Suprapubic skin (tissue), 4 donors: ENCODE results near the gene MECR. TPM values are rescaled to one million over a fixed set of nuclear protein-coding genes. Genes with fewer than 3 reads are reported as not detected.

Experiments
- DNase-seq, 2 donors: peaks; one replicate each; pipeline ENCODE4 v3.0.0-alpha.2; 2019; ENCODE audit warnings: low spot score in 2 of 2
- H3K27ac ChIP-seq: fragments of 200-600 bp; sonication (generic); one replicate; pipeline ENCODE4 v1.5.1; 2019
- H3K27me3 ChIP-seq: fragments of 200-600 bp; sonication (generic); one replicate; pipeline ENCODE4 v1.5.1; 2019
- H3K36me3 ChIP-seq: fragments of 200-600 bp; sonication (generic); one replicate; pipeline ENCODE4 v1.5.1; 2019
- H3K4me1 ChIP-seq: fragments of 200-600 bp; sonication (generic); one replicate; pipeline ENCODE4 v1.5.1; 2019
- H3K4me3 ChIP-seq: fragments of 200-600 bp; sonication (generic); one replicate; pipeline ENCODE4 v1.5.1; 2019; ENCODE audit warnings: mild to moderate bottlenecking
- H3K9me3 ChIP-seq: fragments of 200-600 bp; sonication (generic); one replicate; pipeline ENCODE4 v1.5.1; 2019
- EP300 ChIP-seq: sonication (generic); formaldehyde crosslinking; IDR thresholded peaks from one replicate; pipeline ENCODE4 v1.6.1; 2017; ENCODE audit warnings: antibody characterized with exemption
- POLR2A ChIP-seq, 2 donors: fragments of 450-650 bp; IDR thresholded peaks; one replicate each; pipeline ENCODE4 v1.6.1; 2017; ENCODE audit warnings: antibody characterized with exemption in 2 of 2, mild to moderate bottlenecking in 2 of 2, moderate library complexity in 2 of 2
- POLR2AphosphoS5 ChIP-seq, 3 donors: sonication (generic); formaldehyde crosslinking; IDR thresholded peaks; one replicate each; pipeline ENCODE4 v1.6.1; 2017; ENCODE audit warnings: antibody characterized with exemption in 3 of 3
- WGBS: methylation state at CpG from one replicate; pipeline ENCODE4 v1.1.5; 2018; 5-methylcytosine and 5-hydroxymethylcytosine counted together
- total RNA-seq, 4 donors: library from RNA; depleted of rRNA; stranded (reverse); fragments of >200 nt; gene quantifications; one replicate each; pipeline ENCODE4 v1.1.0, GENCODE V29; 2016
- TF ChIP-seq, protein P1 (sequence below), 2 donors: fragments of 200-600 bp in 1 of 2; fragments of 450-650 bp in 1 of 2; sonication (generic) in 1 of 2; IDR thresholded peaks; one replicate each; pipeline ENCODE4 v1.5.1; 2016 to 2019; ENCODE audit warnings: antibody characterized with exemption in 2 of 2, mild to moderate bottlenecking in 1 of 2, moderate library complexity in 1 of 2

MECR gene
- total RNA-seq, 4 donors from 2014 or later, result 23.1 to 39.3 (median 33.6) TPM

DNA sequence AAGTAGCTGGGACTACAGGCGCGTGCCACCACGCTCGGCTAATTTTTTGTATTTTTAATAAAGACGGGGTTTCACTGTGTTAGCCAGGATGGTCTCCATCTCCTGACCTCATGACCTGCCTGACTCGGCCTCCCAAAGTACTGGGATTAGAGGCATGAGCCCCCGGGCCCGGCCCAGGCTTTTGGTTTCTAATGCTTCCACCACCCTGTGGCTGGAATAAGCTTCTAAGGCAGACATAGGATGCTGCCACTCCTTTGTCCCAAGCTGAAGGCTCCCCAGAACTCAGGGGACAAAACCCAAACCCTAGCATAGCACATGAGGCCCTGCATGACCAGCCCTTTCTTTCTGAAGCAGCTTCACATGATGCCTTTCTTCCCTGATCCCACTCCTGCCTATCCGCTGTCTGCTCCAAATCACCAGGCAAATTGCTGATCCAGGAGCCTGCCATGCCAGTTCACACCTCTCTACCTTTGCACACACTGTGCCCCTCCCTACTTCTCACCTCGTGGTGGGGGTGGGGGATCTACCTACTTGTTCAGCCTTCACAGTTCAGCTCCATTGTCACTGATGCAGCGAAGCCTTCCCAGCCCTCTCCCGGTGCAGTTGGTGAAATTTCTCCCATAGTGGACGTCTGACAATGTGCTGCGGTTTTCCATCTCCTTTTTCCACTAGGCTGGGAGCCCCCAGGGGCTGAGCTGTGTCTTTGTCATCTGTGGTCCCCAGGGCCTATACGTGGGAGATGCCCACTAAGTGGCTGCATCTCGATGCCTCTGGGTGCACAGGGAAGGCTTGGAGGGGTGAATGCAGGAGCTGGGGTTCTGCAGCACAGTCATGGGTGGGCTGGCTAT, 12.5 kb upstream of the MECR start:
- Histone ChIP-seq H3K27me3 (peaks cover 4% of the 10 kb centered on the region), H3K4me1 (peaks cover 7% of the 10 kb centered on the region), H3K36me3 (no peaks in the 10 kb centered on the region), H3K27ac (no peak overlapping the region), H3K9me3 (no peaks in the 10 kb centered on the region), H3K4me3 (no peak overlapping the region)
- TF ChIP-seq POLR2A (IDR thresholded peaks at IDR 0.05) (no peak), POLR2AphosphoS5 (IDR thresholded peaks at IDR 0.05) (no peak), EP300 (no peak)
- TF ChIP-seq, protein P1, sequence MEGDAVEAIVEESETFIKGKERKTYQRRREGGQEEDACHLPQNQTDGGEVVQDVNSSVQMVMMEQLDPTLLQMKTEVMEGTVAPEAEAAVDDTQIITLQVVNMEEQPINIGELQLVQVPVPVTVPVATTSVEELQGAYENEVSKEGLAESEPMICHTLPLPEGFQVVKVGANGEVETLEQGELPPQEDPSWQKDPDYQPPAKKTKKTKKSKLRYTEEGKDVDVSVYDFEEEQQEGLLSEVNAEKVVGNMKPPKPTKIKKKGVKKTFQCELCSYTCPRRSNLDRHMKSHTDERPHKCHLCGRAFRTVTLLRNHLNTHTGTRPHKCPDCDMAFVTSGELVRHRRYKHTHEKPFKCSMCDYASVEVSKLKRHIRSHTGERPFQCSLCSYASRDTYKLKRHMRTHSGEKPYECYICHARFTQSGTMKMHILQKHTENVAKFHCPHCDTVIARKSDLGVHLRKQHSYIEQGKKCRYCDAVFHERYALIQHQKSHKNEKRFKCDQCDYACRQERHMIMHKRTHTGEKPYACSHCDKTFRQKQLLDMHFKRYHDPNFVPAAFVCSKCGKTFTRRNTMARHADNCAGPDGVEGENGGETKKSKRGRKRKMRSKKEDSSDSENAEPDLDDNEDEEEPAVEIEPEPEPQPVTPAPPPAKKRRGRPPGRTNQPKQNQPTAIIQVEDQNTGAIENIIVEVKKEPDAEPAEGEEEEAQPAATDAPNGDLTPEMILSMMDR (IDR thresholded peaks at IDR 0.05), result no peak
- 82% methylated on average over 15 of the region's 16 CpGs for WGBS
- no peak for DNase-seq

DNA sequence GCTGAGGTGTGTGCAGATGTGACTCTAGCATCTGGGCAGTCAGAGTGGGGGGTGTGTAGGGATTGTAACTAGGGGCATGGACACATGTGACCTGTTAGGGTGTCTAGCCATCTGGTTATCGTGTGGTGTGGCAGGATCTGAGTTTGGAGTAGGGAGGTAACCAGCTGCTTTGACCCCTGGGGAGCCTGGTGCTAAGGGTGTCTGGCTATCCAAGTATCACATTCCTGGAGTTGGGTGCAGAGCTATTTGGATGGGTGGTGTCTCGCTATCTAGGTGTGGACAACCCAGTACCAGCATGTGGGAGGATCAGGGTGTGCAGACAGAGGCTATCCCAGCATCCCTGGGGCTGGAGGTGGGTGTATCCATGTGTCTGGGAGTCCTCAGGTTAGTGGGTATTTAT, 10.3 kb upstream of the MECR start:
- H3K36me3 ChIP-seq, result no peaks in the 10 kb centered on the region
- TF ChIP-seq POLR2AphosphoS5 (IDR thresholded peaks at IDR 0.05) (no peak), POLR2A (IDR thresholded peaks at IDR 0.05) (no peak), EP300 (no peak)
- TF ChIP-seq, protein P1 (IDR thresholded peaks at IDR 0.05), result no peak
- DNase-seq, result no peak
- 75% methylated on average over 2 of the region's 2 CpGs for WGBS
- no peak overlapping the region for H3K27ac ChIP-seq
- no peaks in the 10 kb centered on the region for H3K9me3 ChIP-seq
- H3K4me1 ChIP-seq, result peaks cover 26% of the 10 kb centered on the region
- no peak overlapping the region for H3K4me3 ChIP-seq
- peaks cover 14% of the 10 kb centered on the region for H3K27me3 ChIP-seq

DNA sequence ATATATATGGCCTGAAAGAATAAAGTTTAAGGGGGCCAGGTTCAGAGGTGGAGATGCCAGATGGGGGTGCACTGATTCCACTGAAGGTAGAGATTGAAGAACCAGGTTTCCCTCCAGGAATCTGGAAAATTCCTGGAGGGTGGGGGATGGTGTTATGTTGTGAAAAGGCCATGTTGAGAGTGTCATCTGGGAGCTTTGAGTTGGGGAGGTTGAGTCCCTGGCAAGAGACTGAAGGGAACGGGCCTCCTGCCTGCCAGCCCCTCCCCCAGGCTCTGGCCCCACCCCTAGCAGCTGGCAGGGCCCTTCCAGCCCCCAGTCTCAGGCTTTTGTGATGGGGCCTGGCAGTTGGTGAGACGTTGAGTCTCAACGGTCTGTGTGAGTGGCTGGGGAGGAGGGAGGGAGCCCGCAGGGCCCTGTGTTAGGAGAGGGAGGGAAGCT, 9.7 kb upstream of the MECR start:
- no peak for DNase-seq
- Histone ChIP-seq H3K36me3 (no peaks in the 10 kb centered on the region), H3K27me3 (peaks cover 14% of the 10 kb centered on the region), H3K4me1 (peaks cover 28% of the 10 kb centered on the region), H3K27ac (no peak overlapping the region), H3K9me3 (no peaks in the 10 kb centered on the region), H3K4me3 (no peak overlapping the region)
- TF ChIP-seq POLR2AphosphoS5 (IDR thresholded peaks at IDR 0.05) (no peak), POLR2A (IDR thresholded peaks at IDR 0.05) (no peak)
- WGBS, result 66% methylated on average over 4 of the region's 4 CpGs

DNA sequence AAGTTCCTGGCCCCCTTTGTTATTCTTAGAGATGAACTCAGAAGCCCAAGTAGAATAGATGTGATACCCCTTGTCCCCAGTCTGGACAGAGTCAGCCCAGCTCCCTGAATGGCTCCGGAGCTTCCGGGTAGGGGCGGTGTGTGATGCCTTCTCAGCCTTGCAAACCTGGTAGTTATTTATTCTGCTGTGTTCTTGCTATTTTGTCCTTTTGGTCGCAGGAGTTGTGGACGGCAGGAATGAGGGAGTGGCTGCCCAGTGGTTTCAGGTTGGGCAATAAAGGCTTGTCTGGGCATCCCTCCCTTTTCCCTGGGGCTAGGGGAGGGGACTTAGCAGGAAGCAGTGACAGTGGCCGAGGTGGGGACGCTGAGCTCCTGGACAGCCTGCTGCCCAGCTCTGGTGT, 8.4 kb upstream of the MECR start:
- TF ChIP-seq POLR2AphosphoS5 (IDR thresholded peaks at IDR 0.05), result peak in 1 of 3 donors; percentile 43
- TF ChIP-seq POLR2A (IDR thresholded peaks at IDR 0.05), result no peak
- Histone ChIP-seq H3K36me3 (no peaks in the 10 kb centered on the region), H3K9me3 (no peaks in the 10 kb centered on the region), H3K4me1 (peaks cover 28% of the 10 kb centered on the region), H3K27ac (peak overlapping the region; percentile 76), H3K27me3 (peaks cover 14% of the 10 kb centered on the region), H3K4me3 (no peak overlapping the region)
- no peak for DNase-seq
- no CpG with 5 or more reads among the region's 7 CpGs for whole genome bisulfite sequencing

DNA sequence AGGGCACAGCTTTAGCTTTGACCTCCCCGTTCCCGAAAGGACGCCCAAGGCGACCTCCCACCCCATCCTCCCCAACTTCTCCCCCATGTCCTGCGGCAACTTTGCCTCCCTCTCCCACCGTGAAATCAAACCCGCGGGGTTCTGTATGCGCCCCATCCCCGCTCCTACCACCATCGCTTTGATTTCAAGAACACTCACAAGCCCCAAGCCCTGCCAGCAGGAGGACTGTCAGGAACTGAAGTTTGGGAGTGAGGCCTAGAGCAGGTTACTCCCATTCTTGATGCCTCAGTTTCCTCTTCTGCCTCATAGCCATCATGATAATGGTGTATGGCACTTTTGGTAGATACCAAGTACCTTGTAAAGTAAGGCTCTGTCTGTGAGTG, 7.9 kb upstream of the MECR start:
- peak overlapping the region; percentile 76 for H3K27ac ChIP-seq
- H3K27me3 ChIP-seq, result peaks cover 14% of the 10 kb centered on the region
- H3K4me1 ChIP-seq, result peaks cover 28% of the 10 kb centered on the region
- peak overlapping the region; percentile 71 for H3K4me3 ChIP-seq
- H3K9me3 ChIP-seq, result no peaks in the 10 kb centered on the region
- DNase-seq, result no peak
- 33% methylated on average over 11 of the region's 11 CpGs for WGBS
- no peaks in the 10 kb centered on the region for H3K36me3 ChIP-seq
- TF ChIP-seq POLR2AphosphoS5 (IDR thresholded peaks at IDR 0.05), result no peak
- TF ChIP-seq EP300, result no peak
- TF ChIP-seq, protein P1 (IDR thresholded peaks at IDR 0.05), result no peak
- TF ChIP-seq POLR2A (IDR thresholded peaks at IDR 0.05), result no peak

DNA sequence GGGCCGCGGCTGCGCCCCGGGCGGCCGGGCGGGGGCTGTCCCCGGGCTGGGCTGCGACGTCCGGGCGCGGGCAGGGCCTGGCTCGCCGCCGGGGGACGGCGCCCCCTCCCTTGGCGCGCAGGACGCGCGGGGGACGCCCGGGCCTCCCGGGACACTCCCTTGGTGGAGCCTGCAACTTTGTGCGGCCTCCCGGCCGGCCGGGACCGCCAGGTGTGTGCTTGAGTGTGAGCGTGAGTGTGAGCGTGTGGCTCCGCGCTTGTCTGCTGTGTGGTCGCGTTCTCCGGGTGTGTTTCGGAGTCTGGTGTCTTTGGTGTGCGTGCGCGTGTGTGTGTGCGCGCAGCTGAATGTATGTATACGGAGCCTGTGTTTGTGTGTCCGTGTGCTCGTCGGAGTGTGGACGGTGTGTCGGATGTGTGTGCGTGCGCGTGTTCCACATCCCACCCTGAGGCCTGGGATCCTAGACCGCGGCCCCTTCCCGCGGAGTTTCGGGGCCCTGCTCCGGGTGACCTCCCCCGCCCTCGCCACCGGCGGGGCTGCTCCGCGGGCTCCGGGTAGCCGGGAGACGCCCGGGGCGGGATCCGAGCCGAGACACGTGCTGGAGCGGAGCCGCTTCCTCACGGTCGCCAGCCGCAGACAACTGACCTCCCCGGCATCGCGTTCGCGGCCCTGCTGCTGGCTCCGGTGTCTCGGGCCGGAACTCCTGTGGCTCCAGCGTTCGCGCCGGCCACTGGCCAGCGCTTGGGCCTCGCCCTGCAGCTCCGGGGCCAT, 7.3 kb upstream of the MECR start:
- H3K27ac ChIP-seq, result peak overlapping the region; percentile 76
- no peaks in the 10 kb centered on the region for H3K36me3 ChIP-seq
- H3K4me1 ChIP-seq, result peaks cover 28% of the 10 kb centered on the region
- peaks cover 14% of the 10 kb centered on the region for H3K27me3 ChIP-seq
- H3K9me3 ChIP-seq, result no peaks in the 10 kb centered on the region
- no peak for TF ChIP-seq EP300
- TF ChIP-seq POLR2A (IDR thresholded peaks at IDR 0.05), result no peak
- no peak for TF ChIP-seq POLR2AphosphoS5 (IDR thresholded peaks at IDR 0.05)
- TF ChIP-seq, protein P1 (IDR thresholded peaks at IDR 0.05), result no peak
- peak overlapping the region; percentile 71 for H3K4me3 ChIP-seq
- DNase-seq, result peak in 1 of 2 donors; percentile 74
- 0% methylated on average over 6 of the region's 93 CpGs for WGBS
